Measurements from ENCODE around the gene QRSL1.
"Not testable (repeated sequence)": the region's sequence is repeated elsewhere in the genome, so short reads cannot be mapped to it uniquely, and the experiment has no call there.

Gene QRSL1

DNA sequence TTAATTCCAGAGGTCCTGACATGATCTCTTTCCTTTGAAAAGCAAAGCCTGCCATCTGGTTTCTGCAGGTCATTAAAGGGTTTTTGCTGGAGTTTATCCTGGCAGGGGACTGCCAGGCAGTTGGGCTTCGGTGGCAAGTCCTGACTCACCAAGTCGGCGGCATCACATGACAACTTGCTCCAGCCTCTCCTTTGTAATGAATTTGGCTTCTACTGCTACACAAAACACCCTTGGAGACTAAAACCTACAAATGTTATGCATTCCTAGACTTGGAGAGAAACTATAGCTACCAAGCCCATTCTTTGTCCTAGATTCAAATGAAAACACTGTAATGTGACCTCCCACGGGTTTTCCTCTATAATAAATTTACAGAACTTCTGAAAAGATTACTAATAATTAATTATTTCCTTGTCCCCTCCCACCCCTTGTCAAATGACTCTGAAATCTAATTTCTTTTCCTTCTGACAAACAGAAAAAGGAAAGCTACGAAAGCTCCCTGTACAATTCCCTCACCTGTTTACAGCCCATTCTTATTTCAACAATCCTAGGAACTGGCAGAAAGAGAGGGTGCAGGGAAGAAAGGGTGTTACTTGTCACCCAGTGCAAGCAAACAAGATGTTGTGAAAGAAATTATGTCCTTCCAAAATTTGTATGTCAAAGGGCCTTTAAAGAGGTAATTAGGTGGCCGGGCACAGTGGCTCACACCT lies 62.9 kb downstream of the QRSL1 start:
- Histone ChIP-seq H3K27me3 (ENCODE audit: control insufficient read depth, insufficient read depth, low read length) (no peaks in the 10 kb centered on the region), H3K9ac (ENCODE audit: low read depth, low read length) (no peak overlapping the region), H3K4me1 (ENCODE audit: control insufficient read depth, insufficient read depth, low read length) (peaks cover 21% of the 10 kb centered on the region), H3K4me3 (ENCODE audit: low read depth, low read length) (no peak overlapping the region), H3K36me3 (ENCODE audit: control insufficient read depth, insufficient read depth, low read length) (no peaks in the 10 kb centered on the region), H3K9me3 (ENCODE audit: control insufficient read depth, insufficient read depth, low read length) (no peaks in the 10 kb centered on the region)

DNA sequence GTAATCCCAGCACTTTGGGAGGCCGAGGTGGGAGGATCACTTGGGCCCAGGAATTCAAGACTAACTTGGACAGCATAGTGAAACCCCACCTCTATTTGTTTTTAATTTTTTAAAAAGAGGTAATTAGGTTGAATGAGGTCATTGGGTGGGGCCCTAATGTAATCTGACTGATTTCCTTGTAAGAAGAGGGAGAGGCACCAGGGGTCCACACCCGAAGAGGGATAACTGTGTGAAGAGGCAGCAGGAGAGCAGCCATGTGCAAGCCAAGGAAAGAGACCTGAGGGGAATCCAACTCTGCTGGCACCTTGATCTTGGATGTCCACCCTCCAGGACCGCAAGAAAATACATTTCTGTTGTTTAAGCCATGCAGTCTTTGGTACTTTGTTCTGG lies 63.4 kb downstream of the QRSL1 start:
- H3K4me3 ChIP-seq (ENCODE audit: low read depth, low read length) = no peak overlapping the region
- H3K27me3 ChIP-seq (ENCODE audit: control insufficient read depth, insufficient read depth, low read length) = no peaks in the 10 kb centered on the region
- no peaks in the 10 kb centered on the region for H3K9me3 ChIP-seq (ENCODE audit: control insufficient read depth, insufficient read depth, low read length)
- no peaks in the 10 kb centered on the region for H3K36me3 ChIP-seq (ENCODE audit: control insufficient read depth, insufficient read depth, low read length)
- H3K4me1 ChIP-seq (ENCODE audit: control insufficient read depth, insufficient read depth, low read length) = peaks cover 19% of the 10 kb centered on the region
- H3K9ac ChIP-seq (ENCODE audit: low read depth, low read length) = no peak overlapping the region

DNA sequence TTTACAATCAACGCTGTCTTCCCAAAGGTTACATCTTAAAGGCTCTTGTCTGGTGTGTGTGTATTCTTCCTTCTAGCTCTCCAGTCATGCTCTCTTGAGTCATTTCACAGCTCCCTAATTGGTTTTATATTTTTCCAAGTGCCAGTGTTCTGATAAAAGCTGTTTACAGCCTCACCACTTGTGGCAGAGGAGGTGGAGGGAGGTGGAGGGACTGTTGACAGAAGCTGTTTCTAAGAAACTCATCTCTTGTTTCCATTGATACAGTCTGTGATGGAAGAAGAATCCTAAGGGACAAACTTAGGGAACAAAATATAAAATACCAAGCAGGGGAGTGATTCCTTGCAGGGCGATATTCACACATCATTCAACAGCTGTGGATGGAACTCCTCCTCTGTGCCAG lies 64.0 kb downstream of the QRSL1 start:
- Histone ChIP-seq H3K36me3 (ENCODE audit: control insufficient read depth, insufficient read depth, low read length) (no peaks in the 10 kb centered on the region), H3K4me1 (ENCODE audit: control insufficient read depth, insufficient read depth, low read length) (peaks cover 17% of the 10 kb centered on the region), H3K4me3 (ENCODE audit: low read depth, low read length) (no peak overlapping the region), H3K9ac (ENCODE audit: low read depth, low read length) (no peak overlapping the region), H3K9me3 (ENCODE audit: control insufficient read depth, insufficient read depth, low read length) (no peaks in the 10 kb centered on the region), H3K27me3 (ENCODE audit: control insufficient read depth, insufficient read depth, low read length) (no peaks in the 10 kb centered on the region)

DNA sequence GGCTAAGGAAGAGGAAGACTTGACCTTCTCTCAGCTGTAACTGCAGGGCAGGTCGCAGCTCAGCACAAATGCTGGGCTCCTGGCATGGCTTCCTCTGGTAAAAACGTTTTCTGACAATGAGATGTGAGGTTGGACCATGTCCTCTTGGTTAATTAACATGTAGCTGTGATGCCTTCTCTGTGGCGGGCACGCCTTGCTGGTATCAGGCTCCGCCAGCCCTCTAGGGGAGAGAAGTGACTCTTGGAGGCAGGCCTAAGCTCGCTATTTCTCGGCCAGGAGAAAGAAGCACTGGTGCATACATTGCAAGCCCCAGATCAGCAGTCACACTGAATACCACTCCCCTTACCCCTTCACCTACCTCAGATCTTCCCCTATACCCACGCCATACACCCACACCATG lies 65.0 kb downstream of the QRSL1 start:
- Histone ChIP-seq H3K27me3 (ENCODE audit: control insufficient read depth, insufficient read depth, low read length) (no peaks in the 10 kb centered on the region), H3K36me3 (ENCODE audit: control insufficient read depth, insufficient read depth, low read length) (no peaks in the 10 kb centered on the region), H3K4me3 (ENCODE audit: low read depth, low read length) (no peak overlapping the region), H3K4me1 (ENCODE audit: control insufficient read depth, insufficient read depth, low read length) (peaks cover 17% of the 10 kb centered on the region), H3K9me3 (ENCODE audit: control insufficient read depth, insufficient read depth, low read length) (no peaks in the 10 kb centered on the region), H3K9ac (ENCODE audit: low read depth, low read length) (no peak overlapping the region)

DNA sequence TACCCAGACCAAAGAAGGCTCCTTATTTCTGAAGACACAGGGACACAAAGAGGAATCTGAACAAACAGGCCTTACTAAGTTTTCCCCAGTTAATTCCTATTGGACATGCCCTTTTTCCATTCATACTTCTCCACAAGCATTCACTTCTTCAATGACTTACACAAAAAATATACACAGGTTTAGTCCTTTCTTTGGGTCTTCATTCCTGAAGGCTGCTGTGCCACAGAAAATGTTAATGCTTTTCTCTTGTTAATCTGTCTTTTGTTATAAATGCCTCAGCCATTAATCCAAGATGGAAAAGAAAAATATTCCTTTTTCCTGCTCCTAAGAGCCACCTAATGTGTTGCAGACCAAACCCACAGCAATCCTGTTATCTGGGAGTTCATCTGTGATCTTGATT lies 71.2 kb downstream of the QRSL1 start:
- Histone ChIP-seq H3K27me3 (ENCODE audit: control insufficient read depth, insufficient read depth, low read length) (no peaks in the 10 kb centered on the region), H3K9me3 (ENCODE audit: control insufficient read depth, insufficient read depth, low read length) (peaks cover 9% of the 10 kb centered on the region), H3K4me1 (ENCODE audit: control insufficient read depth, insufficient read depth, low read length) (peaks cover 3% of the 10 kb centered on the region), H3K9ac (ENCODE audit: low read depth, low read length) (no peak overlapping the region), H3K4me3 (ENCODE audit: low read depth, low read length) (no peak overlapping the region), H3K36me3 (ENCODE audit: control insufficient read depth, insufficient read depth, low read length) (no peaks in the 10 kb centered on the region)

DNA sequence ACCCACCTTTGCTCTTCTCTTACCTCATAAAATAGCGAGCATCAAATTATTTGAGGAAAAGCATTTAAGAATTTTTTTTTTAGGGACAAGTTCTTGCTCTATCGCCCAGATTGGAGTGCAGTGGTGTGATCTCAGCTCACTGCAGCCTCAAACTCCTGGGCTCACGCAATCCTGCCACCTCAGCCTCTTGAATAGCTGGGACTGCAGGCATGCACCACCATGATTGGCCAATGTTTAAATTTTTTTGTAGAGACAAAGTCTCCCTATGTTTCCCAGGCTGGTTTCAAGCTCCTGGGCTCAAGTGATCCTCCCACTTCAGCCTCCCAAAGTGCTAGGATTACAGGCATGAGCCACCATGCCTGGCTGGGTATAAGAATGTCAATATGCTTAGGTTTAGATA lies 71.8 kb downstream of the QRSL1 start:
- H3K9me3 ChIP-seq (ENCODE audit: control insufficient read depth, insufficient read depth, low read length) = peaks cover 14% of the 10 kb centered on the region
- H3K9ac ChIP-seq (ENCODE audit: low read depth, low read length); H3K4me3 ChIP-seq (ENCODE audit: low read depth, low read length); H3K4me1 ChIP-seq (ENCODE audit: control insufficient read depth, insufficient read depth, low read length); H3K27me3 ChIP-seq (ENCODE audit: control insufficient read depth, insufficient read depth, low read length); H3K36me3 ChIP-seq (ENCODE audit: control insufficient read depth, insufficient read depth, low read length): not testable (repeated sequence)

DNA sequence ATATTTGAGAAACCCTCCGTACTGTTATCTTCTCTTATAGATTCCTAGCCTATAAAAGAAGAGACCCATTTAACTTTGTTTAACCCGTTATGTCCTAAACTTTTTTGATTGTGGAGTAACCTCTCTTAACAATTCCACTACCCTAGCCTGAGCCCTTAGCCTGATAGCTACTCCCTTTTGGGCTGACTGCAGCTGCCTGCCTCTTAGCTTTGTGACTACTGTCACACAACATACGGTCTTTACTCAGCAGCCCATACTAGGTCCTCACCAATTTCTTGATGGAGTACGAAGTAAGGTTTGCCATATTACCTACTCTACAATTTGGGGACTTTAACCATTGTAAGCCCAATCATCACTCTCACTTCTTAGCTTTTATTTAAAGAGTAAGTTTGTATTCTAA lies 72.7 kb downstream of the QRSL1 start:
- Histone ChIP-seq H3K9ac (ENCODE audit: low read depth, low read length) (no peak overlapping the region), H3K4me3 (ENCODE audit: low read depth, low read length) (no peak overlapping the region), H3K36me3 (ENCODE audit: control insufficient read depth, insufficient read depth, low read length) (no peaks in the 10 kb centered on the region), H3K9me3 (ENCODE audit: control insufficient read depth, insufficient read depth, low read length) (peaks cover 14% of the 10 kb centered on the region), H3K27me3 (ENCODE audit: control insufficient read depth, insufficient read depth, low read length) (no peaks in the 10 kb centered on the region), H3K4me1 (ENCODE audit: control insufficient read depth, insufficient read depth, low read length) (peaks cover 3% of the 10 kb centered on the region)

DNA sequence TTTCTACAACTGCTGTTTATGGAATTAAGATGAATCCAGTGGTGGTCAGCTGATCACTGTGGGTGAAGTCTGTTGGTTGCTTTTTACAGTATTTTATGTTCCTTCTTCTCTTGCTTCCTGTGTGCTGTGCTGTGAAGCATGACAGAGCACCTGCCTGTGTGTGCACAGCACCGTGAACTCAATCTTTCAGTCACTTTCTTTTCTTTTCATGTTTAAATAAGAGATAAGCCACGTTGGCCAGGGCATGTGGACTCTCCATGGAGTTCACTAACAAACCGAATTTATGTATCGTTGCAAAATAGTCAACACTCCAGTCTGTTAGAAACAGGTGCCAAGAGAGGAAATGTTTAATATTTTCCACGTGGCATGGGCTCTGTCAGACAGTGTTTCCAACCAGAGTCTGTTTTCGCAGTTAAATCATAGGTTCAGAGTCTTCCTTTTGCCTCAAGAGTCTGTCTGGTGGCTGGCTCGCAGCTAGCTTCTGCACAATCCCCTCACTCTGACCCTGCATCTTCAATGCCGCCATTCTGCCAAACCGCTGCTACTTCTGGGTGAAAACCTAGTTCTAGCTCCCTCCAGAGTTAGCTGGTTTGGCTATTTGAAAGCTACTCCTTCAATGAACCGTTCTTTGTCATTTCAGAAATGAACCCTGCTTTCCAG lies 73.2 kb downstream of the QRSL1 start:
- no peaks in the 10 kb centered on the region for H3K27me3 ChIP-seq (ENCODE audit: control insufficient read depth, insufficient read depth, low read length)
- H3K4me3 ChIP-seq (ENCODE audit: low read depth, low read length) = no peak overlapping the region
- peaks cover 14% of the 10 kb centered on the region for H3K9me3 ChIP-seq (ENCODE audit: control insufficient read depth, insufficient read depth, low read length)
- no peaks in the 10 kb centered on the region for H3K36me3 ChIP-seq (ENCODE audit: control insufficient read depth, insufficient read depth, low read length)
- H3K9ac ChIP-seq (ENCODE audit: low read depth, low read length) = no peak overlapping the region
- H3K4me1 ChIP-seq (ENCODE audit: control insufficient read depth, insufficient read depth, low read length) = peaks cover 3% of the 10 kb centered on the region

DNA sequence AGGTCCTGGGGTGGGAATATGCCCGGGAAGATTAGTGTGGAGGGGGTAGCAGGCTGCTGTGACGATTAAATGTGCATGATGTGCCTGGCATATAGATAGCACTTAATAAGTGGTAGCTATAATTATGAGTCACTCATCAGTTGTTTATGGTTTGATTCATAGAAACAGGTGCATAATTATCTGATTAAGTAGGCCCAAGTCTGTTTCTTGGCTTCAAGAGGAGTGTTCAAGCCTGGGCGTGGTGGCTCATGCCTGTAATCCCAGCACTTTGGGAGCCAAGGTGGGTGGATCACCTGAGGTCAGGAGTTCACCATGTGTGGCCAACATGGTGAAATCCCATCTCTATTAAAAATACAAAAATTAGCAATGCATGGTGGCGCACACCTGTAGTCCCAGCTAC lies 74.9 kb downstream of the QRSL1 start:
- Histone ChIP-seq H3K4me3 (ENCODE audit: low read depth, low read length) (no peak overlapping the region), H3K9ac (ENCODE audit: low read depth, low read length) (no peak overlapping the region), H3K36me3 (ENCODE audit: control insufficient read depth, insufficient read depth, low read length) (no peaks in the 10 kb centered on the region), H3K4me1 (ENCODE audit: control insufficient read depth, insufficient read depth, low read length) (peaks cover 3% of the 10 kb centered on the region), H3K27me3 (ENCODE audit: control insufficient read depth, insufficient read depth, low read length) (no peaks in the 10 kb centered on the region), H3K9me3 (ENCODE audit: control insufficient read depth, insufficient read depth, low read length) (peaks cover 14% of the 10 kb centered on the region)

DNA sequence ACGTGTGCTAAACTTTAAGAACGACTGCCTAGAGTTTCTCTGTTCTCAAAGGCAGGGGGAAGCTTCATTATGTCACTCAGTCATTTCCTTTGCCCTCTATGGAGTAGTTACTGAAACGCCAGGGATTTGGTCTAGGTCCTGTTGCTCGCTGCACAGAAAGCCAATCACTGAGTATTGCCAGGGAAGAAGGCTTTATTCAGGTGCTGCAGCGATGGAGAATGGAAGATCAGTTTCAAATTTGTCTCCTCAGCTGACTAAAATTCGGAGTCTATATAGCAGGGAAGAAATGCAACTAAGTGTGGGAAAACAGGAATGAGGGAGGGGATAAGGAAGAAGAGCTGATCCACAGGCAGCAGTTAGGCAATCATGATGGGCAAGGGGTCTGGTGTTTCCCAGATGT lies 75.8 kb downstream of the QRSL1 start:
- Histone ChIP-seq H3K36me3 (ENCODE audit: control insufficient read depth, insufficient read depth, low read length) (no peaks in the 10 kb centered on the region), H3K9me3 (ENCODE audit: control insufficient read depth, insufficient read depth, low read length) (peaks cover 14% of the 10 kb centered on the region), H3K4me3 (ENCODE audit: low read depth, low read length) (no peak overlapping the region), H3K27me3 (ENCODE audit: control insufficient read depth, insufficient read depth, low read length) (no peaks in the 10 kb centered on the region), H3K4me1 (ENCODE audit: control insufficient read depth, insufficient read depth, low read length) (peaks cover 3% of the 10 kb centered on the region), H3K9ac (ENCODE audit: low read depth, low read length) (no peak overlapping the region)

DNA sequence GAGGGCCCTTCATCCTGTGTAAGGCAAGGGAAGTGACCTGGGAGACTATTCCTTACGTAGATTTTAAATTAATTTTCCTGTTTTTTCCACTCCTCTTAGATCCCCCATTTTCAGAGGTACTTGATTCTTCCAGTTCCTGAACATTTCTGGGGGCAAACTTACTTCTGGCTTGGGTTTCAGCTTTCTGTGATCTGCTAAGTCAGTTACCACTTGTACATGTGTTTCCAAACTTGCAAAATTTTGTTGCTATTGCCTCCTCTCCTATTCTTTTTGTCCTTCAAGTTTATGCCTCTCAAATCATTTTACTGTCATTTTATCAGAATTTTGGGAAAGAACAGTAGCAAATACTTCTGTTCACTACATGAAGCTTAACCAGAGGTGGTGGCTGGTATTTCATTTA lies 81.2 kb downstream of the QRSL1 start:
- H3K4me3 ChIP-seq (ENCODE audit: low read depth, low read length) = no peak overlapping the region
- H3K4me1 ChIP-seq (ENCODE audit: control insufficient read depth, insufficient read depth, low read length) = no peaks in the 10 kb centered on the region

DNA sequence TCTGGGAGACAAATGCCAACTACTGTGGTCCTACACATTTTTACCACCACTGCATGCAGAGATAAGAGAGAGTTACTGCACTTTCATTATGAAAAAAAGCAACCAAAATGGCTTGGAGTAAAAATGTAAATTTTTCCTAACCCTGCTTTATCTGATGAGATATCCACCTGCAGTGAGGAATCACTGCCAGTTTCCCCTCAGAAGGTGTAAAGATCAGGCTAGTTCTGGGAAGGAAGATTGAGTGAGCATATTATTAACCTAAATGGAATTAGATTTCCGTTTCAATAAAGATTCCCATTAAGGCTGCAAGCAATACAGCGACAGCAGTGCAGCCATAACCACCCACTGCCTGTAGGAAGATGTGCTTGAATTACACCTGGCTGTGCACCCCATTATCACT lies 84.9 kb downstream of the QRSL1 start:
- H3K4me1 ChIP-seq (ENCODE audit: control insufficient read depth, insufficient read depth, low read length) = no peaks in the 10 kb centered on the region

More for the DNA sequence above, 81.2 kb downstream of the QRSL1 start:
- H3K36me3 ChIP-seq (ENCODE audit: control insufficient read depth, insufficient read depth, low read length) = no peaks in the 10 kb centered on the region
- peaks cover 5% of the 10 kb centered on the region for H3K9me3 ChIP-seq (ENCODE audit: control insufficient read depth, insufficient read depth, low read length)
- H3K27me3 ChIP-seq (ENCODE audit: control insufficient read depth, insufficient read depth, low read length) = no peaks in the 10 kb centered on the region
- no peak overlapping the region for H3K9ac ChIP-seq (ENCODE audit: low read depth, low read length)

More for the DNA sequence above, 84.9 kb downstream of the QRSL1 start:
- H3K36me3 ChIP-seq (ENCODE audit: control insufficient read depth, insufficient read depth, low read length) = no peaks in the 10 kb centered on the region
- no peaks in the 10 kb centered on the region for H3K27me3 ChIP-seq (ENCODE audit: control insufficient read depth, insufficient read depth, low read length)
- no peak overlapping the region for H3K9ac ChIP-seq (ENCODE audit: low read depth, low read length)
- H3K4me3 ChIP-seq (ENCODE audit: low read depth, low read length) = no peak overlapping the region
- no peaks in the 10 kb centered on the region for H3K9me3 ChIP-seq (ENCODE audit: control insufficient read depth, insufficient read depth, low read length)

Data from iPS-15b (cell line).